Vagina (tissue), 2 donors: ENCODE results near the gene PPP3R1. TPM values are rescaled to one million over a fixed set of nuclear protein-coding genes. Genes with fewer than 3 reads are reported as not detected.

Experiments used
- DNase-seq, 2 donors: peaks; one replicate each; pipeline ENCODE4 v3.0.0-alpha.2; 2017; ENCODE audit errors: extremely low spot score in 2 of 2
- H3K27ac ChIP-seq: fragments of 200-600 bp; sonication (generic); one replicate; pipeline ENCODE4 v1.5.1; 2019
- H3K27me3 ChIP-seq: fragments of 200-600 bp; sonication (generic); one replicate; pipeline ENCODE4 v1.5.1; 2019
- H3K36me3 ChIP-seq, 2 donors: fragments of 200-600 bp; sonication (generic); one replicate each; pipeline ENCODE4 v1.5.1; 2017 to 2019
- H3K4me1 ChIP-seq: fragments of 200-600 bp; sonication (generic); one replicate; pipeline ENCODE4 v1.5.1; 2019
- H3K4me3 ChIP-seq, 2 donors: fragments of 200-600 bp; sonication (generic); 1 replicate in 1 of 2; 2 replicates in 1 of 2; pipeline ENCODE4 v1.5.1; 2016 to 2019
- H3K9me3 ChIP-seq: fragments of 200-600 bp; sonication (generic); one replicate; pipeline ENCODE4 v1.5.1; 2019
- POLR2A ChIP-seq, 2 donors: fragments of 450-650 bp; IDR thresholded peaks; one replicate each; pipeline ENCODE4 v1.6.1; 2017; ENCODE audit warnings: antibody characterized with exemption in 2 of 2, mild to moderate bottlenecking in 2 of 2, moderate library complexity in 2 of 2
- POLR2AphosphoS5 ChIP-seq, 2 donors: sonication (generic); formaldehyde crosslinking; IDR thresholded peaks; one replicate each; pipeline ENCODE4 v1.9.0; 2017; ENCODE audit warnings: antibody characterized with exemption in 2 of 2, mild to moderate bottlenecking in 2 of 2, low read depth in 1 of 2; ENCODE audit not compliant: insufficient read depth in 1 of 2
- intact Hi-C: fragments of 100-400 bp; cut with DNase I; formaldehyde crosslinking; loops from one replicate; pipeline ENCODE4 v1.15.1; 2023
- total RNA-seq: library from RNA; depleted of rRNA; stranded (reverse); fragments of >200 nt; gene quantifications from one replicate; pipeline ENCODE4 v1.2.3, GENCODE V29; 2016
- TF ChIP-seq, protein P1 (sequence below), 3 experiments: fragments of 450-650 bp in 2 of 3; fragments of 200-600 bp in 1 of 3; sonication (generic) in 1 of 3; IDR thresholded peaks; one replicate each; pipeline ENCODE4 v1.5.1; 2017 to 2019; ENCODE audit warnings: antibody characterized with exemption in 3 of 3, mild to moderate bottlenecking in 2 of 3, moderate library complexity in 2 of 3

Gene PPP3R1
- total RNA-seq, 1 donor from 2014 or later: 28.2 TPM

DNA sequence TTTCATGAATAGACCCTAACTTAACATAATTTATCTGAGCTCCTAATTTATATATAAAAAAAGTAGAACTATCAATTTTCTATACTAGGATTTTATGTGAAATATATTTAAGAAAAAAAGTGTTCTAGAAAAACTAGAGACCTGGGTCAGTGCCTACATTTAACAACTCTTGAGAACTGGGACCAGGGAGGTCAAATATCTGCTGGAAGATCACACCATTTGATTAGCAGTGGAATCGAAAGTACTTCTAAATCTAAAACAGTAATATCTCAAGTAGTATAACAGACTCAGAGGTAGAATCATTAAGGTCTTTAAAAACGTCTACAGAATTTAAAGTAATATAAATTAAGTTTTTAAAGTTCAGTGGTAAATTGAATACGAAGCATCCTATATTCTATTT is 34.6 kb downstream of the PPP3R1 start:
- intact Hi-C loops: no loop called here
- Histone ChIP-seq H3K4me1 (peaks cover 74% of the 10 kb centered on the region), H3K4me3 (no peak overlapping the region), H3K9me3 (no peaks in the 10 kb centered on the region), H3K27ac (no peak overlapping the region), H3K36me3 (no peaks in the 10 kb centered on the region), H3K27me3 (no peaks in the 10 kb centered on the region)
- TF ChIP-seq, protein P1, sequence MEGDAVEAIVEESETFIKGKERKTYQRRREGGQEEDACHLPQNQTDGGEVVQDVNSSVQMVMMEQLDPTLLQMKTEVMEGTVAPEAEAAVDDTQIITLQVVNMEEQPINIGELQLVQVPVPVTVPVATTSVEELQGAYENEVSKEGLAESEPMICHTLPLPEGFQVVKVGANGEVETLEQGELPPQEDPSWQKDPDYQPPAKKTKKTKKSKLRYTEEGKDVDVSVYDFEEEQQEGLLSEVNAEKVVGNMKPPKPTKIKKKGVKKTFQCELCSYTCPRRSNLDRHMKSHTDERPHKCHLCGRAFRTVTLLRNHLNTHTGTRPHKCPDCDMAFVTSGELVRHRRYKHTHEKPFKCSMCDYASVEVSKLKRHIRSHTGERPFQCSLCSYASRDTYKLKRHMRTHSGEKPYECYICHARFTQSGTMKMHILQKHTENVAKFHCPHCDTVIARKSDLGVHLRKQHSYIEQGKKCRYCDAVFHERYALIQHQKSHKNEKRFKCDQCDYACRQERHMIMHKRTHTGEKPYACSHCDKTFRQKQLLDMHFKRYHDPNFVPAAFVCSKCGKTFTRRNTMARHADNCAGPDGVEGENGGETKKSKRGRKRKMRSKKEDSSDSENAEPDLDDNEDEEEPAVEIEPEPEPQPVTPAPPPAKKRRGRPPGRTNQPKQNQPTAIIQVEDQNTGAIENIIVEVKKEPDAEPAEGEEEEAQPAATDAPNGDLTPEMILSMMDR (IDR thresholded peaks at IDR 0.05): no peak
- TF ChIP-seq POLR2A (IDR thresholded peaks at IDR 0.05) (no peak), POLR2AphosphoS5 (IDR thresholded peaks at IDR 0.05; ENCODE audit: insufficient read depth in 1 of 2, low read depth in 1 of 2) (no peak)
- DNase-seq: no peak

DNA sequence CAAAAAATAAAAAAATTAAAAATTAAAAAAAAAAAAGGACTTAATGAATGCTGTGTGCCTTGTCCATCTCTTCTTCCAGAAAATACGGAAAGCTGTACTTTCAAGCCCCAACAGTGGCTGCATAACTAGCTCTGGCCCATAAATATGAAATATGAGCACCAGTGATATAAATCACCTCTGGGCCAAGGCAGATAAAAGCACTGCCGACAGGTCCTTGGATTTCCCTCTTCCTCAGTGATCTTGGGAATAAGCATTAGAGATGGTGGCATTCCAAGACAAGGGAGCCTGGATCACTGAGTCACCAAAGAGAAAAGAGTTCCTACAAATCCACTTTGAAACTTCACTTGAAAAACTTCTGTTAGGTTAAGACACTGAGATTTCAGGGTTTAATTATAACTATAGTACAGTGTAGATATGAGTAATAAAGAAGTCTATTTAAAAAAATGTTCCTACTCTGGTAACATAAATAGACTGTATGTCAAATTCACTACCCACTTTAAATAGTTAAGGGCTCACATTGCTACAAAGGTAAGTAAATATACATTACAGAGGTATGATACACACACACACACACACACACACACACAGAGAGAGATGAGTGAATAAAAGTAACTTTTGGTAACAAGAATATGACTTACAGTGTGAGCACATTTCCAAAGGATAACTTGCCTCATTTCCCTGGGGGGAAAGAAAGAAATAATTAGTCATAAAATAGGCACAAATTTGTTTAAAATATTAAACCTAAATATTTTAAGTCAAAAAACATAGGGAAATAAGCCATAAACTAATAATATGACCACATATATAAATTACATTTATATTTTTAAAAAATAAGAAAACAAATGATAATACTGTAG is 35.6 kb downstream of the PPP3R1 start:
- Histone ChIP-seq H3K9me3 (no peaks in the 10 kb centered on the region), H3K4me1 (peaks cover 66% of the 10 kb centered on the region), H3K36me3 (no peaks in the 10 kb centered on the region), H3K4me3 (no peak overlapping the region), H3K27me3 (no peaks in the 10 kb centered on the region), H3K27ac (no peak overlapping the region)
- intact Hi-C loops: no loop called here
- TF ChIP-seq, protein P1 (IDR thresholded peaks at IDR 0.05): no peak
- TF ChIP-seq POLR2AphosphoS5 (IDR thresholded peaks at IDR 0.05; ENCODE audit: insufficient read depth in 1 of 2, low read depth in 1 of 2) (no peak), POLR2A (IDR thresholded peaks at IDR 0.05) (no peak)
- DNase-seq: no peak

DNA sequence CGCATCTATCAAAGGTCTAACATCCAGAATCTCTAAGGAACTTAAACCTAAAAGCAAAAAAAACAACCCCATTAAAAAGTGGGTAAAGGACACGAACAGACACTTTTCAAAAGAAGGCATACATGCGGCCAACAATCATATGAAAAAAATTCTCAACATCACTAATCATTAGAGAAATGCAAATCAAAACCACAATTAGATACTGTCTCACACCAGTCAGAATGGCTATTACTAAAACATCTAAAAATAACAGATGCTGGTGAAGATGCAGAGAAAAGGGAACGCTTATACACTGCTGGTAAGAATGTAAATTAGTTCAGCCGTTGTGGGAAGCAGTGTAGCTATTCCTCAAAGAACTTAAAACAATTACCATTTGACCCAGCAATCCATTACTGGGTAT is 38.0 kb downstream of the PPP3R1 start:
- H3K36me3 ChIP-seq: no peaks in the 10 kb centered on the region
- intact Hi-C loops: no loop called here
- H3K27me3 ChIP-seq: no peaks in the 10 kb centered on the region
- H3K4me1 ChIP-seq: peaks cover 46% of the 10 kb centered on the region
- TF ChIP-seq POLR2A (IDR thresholded peaks at IDR 0.05): no peak
- TF ChIP-seq, protein P1 (IDR thresholded peaks at IDR 0.05): no peak
- TF ChIP-seq POLR2AphosphoS5 (IDR thresholded peaks at IDR 0.05; ENCODE audit: insufficient read depth in 1 of 2, low read depth in 1 of 2): no peak
- H3K4me3 ChIP-seq: no peak overlapping the region
- H3K9me3 ChIP-seq: no peaks in the 10 kb centered on the region
- no peak for DNase-seq
- no peak overlapping the region for H3K27ac ChIP-seq

DNA sequence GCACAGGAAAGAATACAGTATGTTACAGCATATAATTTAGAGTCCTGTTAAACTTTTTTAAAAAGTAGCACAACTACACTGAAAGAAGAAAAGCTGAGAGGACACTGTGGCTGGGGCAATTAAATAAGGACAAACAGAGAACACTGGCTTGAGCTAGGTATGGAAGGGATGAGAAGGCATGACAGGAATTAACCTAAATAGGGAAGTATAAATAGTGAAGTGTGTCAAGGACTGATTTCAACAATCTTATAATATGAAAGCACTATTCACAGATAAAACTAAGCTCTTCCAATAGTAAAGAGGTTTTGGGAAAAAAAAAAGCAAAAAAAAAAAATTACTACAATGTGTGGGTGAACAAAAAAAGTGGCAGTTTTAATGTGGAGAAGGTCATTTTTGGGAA is 45.5 kb downstream of the PPP3R1 start:
- no peak overlapping the region for H3K4me3 ChIP-seq
- peaks cover 35% of the 10 kb centered on the region for H3K4me1 ChIP-seq
- H3K27me3 ChIP-seq: no peaks in the 10 kb centered on the region
- no peak for DNase-seq
- no peak for TF ChIP-seq POLR2A (IDR thresholded peaks at IDR 0.05)
- TF ChIP-seq, protein P1 (IDR thresholded peaks at IDR 0.05): no peak
- TF ChIP-seq POLR2AphosphoS5 (IDR thresholded peaks at IDR 0.05; ENCODE audit: insufficient read depth in 1 of 2, low read depth in 1 of 2): no peak
- no peak overlapping the region for H3K27ac ChIP-seq
- no peaks in the 10 kb centered on the region for H3K9me3 ChIP-seq
- intact Hi-C loops: no loop called here
- H3K36me3 ChIP-seq: no peaks in the 10 kb centered on the region

DNA sequence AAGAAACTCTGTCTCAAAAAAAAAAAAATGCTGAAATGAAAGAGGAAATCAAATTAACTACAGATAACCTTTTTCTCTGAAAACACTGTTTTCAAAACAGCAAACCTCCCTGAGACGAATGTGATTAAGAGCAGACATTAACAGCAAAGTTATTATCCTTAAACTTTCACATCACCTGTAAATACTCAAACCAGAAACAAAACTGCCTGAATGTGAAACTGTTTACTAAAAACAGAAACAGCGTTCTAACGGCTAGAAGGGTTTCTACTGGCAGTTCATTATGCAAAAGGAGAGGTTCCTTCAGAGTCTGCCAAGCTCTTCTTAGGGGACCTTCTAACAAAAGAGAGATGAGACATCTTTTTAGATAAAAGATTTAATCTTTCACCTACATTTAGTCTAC is 48.7 kb downstream of the PPP3R1 start:
- Histone ChIP-seq H3K27me3 (no peaks in the 10 kb centered on the region), H3K9me3 (no peaks in the 10 kb centered on the region), H3K36me3 (no peaks in the 10 kb centered on the region), H3K27ac (no peak overlapping the region), H3K4me3 (no peak overlapping the region), H3K4me1 (peaks cover 44% of the 10 kb centered on the region)
- TF ChIP-seq, protein P1 (IDR thresholded peaks at IDR 0.05): no peak
- no peak for TF ChIP-seq POLR2AphosphoS5 (IDR thresholded peaks at IDR 0.05; ENCODE audit: insufficient read depth in 1 of 2, low read depth in 1 of 2)
- no peak for TF ChIP-seq POLR2A (IDR thresholded peaks at IDR 0.05)
- no peak for DNase-seq
- intact Hi-C loops: no loop called here
